Suppressor macrophage treated with lipopolysaccharide for 1 hour (primary cell): Measurements from ENCODE around the gene OOSP1.
A peak's percentile ranks its signal among the peaks of the same experiment; 100 is the strongest.
"Not testable (repeated sequence)": the region's sequence is repeated elsewhere in the genome, so short reads cannot be mapped to it uniquely, and the experiment has no call there.

Experiments
- DNase-seq, 3 donors: peaks; one replicate each; pipeline ENCODE4 v3.0.0-alpha.2; 2020 to 2022

OOSP1 gene, protein sequence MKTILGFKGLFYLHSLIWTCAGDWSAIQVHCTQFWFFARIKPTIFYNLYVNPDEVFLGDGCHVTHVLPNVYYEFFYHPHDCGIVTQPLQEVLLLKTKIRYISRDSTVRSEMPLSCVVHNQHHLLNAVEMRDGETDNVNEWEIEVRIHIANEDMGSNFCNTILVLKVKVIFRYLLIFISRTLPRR

DNA sequence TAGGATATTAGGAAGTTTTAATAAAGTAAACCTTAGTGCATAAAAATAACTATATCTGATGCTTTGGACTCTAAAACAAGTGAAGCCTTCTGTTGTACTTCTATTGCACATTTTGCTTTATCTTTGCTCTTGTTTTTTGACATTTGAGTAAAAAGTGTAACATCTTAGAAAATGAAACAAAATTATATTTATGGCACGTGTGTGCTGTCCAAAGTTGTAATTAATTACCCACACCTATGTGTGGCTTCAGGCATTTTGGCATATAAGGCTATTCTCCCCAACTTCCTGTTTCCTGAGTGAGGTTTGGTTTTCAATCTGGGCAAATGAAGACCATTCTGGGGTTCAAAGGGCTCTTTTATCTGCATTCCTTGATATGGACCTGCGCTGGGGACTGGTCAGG lies at the start of gene OOSP1:
OOSP1 (plus strand) TSS at position 301 of the 400 bp plus-strand sequence; CDS start at position 324, 23 bp downstream.
- DNase-seq = no peak

DNA sequence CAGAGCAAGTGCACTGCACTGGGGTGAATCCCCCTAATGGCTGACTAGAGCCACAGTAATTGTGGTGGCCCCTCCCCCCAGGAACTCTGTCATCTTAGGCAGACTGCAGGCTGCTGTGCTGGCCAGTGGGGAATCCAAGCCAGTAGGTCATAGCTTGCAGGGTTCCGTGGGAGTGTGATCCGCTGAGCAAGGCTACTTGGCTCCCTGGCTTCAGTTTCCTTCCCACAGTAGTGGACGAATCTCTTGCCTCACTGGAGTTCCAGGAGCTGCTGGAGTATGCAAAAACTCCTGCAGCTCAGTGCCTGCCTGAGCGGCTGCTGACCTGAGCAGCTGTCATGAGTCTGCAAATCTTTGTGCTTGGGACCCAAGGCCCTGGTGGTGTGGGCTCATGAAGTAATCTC lies 46.5 kb upstream of the OOSP1 start:
- peak; percentile 81 to 94 (median 90) for DNase-seq

DNA sequence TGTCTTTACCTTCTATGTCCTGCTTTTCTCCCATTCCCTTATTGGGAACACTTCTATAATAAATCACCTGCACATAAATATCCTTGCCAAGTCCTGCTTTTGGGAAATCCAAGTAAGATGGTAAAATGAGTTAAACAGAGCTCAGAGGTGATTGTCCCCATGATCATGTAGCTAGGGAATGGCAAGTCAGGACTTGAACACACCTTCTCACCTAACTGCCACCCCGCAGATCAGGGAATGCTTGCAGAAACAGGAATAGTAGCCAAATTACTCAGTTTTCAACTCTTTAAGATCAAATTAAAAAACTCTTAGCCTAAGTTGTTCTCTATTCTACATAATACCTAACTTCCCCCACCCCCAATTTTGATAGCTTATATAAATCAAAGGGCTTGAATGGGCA lies 43.6 kb upstream of the OOSP1 start:
- no peak for DNase-seq

DNA sequence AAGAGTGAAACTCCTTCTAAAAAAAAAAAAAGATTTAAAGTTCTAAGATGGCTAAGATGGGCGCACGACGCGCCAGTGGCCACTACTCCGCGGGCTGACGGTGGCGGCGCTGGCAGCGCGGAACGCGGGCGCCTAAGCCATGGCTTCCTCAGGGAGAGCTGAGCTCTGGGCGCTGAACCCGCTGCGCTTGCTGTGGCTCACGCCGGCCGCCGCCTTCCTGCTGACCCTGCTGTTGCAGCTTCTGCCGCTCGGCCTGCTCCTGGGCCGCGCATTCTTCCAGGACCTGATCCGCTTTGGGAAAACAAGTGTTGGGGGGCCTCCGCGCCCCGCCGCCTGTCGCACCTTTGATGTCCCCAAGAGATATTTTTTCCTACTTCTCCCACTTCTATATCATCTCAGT lies 40.2 kb upstream of the OOSP1 start:
- DNase-seq = no peak

DNA sequence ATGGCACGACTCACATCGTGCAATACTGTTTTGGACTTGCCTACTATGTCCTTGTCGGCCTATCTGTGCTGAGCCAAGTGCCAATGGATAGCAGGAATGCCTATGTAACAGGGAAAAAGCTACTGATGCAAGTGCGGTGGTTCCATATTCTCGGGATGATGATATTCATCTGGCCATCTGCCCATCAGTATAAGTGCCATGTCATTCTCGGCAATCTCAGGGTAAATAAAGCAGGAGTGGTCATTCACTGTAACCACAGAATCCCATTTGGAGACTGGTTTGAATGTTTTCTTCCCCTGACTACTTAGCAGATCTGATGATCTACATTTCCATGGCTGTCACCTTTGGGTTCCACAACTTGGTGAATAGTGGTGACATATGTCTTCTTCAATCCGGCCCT lies 39.6 kb upstream of the OOSP1 start:
- no peak for DNase-seq

DNA sequence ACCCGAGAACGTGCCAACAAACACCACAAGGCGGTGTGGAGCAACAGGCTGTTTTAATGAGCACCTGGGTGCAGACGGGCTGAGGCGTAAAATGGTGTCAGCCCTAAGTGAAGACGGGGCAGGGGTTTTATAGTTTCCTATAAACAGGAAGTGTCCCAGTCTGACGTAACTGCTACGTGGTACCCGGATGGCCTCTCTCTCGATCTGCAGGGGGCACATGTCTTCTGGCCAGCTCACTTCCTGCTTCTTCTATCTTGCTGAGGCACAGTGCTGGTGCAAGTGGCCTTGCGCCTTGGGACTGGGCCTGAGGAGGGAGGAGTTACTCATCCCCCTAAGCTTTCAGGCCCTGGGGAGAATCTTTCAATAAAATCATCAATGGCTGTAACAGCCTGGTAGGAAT lies 38.7 kb upstream of the OOSP1 start:
- peak; percentile 28 to 48 (median 33) for DNase-seq

DNA sequence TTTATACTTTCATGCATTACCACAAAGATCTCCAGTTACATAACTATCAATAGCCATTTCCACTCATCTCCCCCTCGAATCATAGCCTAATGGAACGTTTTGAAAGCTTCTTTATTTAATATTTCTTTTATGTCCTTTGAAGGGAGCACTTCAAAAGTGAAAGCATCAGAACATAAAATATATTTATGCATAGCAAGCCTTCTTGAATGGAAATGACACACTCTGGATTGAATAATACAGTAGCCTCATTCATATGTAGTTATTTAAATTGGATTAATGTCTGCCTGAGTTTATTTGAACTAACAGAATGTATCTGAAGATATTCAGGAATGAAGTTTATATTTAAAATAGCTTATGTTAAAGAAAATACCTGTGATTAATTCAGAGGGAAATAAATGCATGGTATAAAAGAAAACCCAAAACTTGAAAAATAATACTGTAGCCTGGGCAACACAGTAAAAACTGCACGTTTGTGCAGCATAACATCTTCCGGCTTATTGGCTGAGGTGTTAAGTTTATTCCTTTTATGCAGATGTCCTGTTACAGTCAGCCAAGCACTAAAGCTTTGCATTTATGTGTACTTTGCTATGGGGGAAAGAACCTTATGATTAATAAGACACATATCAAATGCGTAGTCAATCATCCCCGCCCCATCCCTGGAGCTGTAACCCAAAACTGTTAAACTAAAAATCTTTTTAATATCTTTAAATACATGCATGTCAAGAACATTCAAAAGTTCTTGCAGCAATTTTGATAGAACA lies 37.7 kb upstream of the OOSP1 start:
- DNase-seq = no peak

DNA sequence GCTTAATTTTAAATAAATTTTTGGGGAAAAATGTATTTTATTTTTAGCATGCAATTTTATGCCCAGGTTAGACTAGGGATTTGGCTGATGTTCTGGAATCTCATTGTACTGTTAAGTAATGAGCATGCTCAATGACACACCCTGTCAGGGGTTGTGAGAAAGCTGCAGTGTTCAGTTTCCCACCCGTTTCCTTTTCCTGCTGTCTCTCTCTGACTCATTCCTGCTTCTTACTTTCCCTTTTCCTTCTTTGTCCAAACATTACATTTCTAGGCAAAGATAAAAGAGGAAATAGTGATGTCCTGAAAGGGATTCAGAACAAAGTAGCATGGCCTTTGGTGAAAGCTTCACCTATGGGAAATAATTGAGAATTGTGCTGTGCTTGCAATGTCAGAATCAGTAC lies 36.9 kb upstream of the OOSP1 start:
- DNase-seq = peak; percentile 83 to 92 (median 89)

DNA sequence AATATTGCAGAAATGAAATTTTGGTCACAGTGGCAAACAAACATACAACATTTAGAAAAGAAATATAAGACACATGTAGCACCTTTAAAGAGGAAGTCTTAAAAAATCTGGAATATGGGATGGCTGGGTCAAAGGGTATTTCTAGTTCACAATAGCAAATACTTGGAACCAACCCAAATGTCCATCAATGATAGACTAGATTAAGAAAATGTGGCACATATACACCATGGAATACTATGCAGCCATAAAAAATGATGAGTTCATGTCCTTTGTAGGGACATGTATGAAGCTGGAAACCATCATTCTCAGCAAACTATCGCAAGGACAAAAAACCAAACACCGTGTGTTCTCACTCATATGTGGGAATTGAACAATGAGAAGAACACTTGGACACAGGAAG lies 34.7 kb upstream of the OOSP1 start:
- DNase-seq = not testable (repeated sequence)

DNA sequence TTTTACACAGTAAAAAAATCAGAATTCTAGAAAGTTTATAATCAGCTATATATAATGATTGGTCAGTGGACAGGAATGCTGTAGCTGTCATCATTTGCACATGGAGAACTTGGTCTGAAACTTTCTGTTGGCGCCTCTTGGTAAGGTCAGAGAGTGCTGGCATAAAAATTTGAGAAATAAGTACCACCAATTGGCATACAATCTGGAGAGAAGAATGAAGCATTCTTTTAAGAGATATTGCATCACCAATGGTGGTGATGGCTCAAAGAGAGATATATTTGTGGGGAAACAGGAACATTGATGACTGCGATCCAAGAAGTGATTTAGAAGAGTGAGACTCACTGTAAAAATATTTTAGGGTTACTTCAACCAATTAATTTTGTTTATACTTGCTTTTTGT lies 19.8 kb upstream of the OOSP1 start:
- peak in 1 of 3 donors; percentile 7 for DNase-seq

DNA sequence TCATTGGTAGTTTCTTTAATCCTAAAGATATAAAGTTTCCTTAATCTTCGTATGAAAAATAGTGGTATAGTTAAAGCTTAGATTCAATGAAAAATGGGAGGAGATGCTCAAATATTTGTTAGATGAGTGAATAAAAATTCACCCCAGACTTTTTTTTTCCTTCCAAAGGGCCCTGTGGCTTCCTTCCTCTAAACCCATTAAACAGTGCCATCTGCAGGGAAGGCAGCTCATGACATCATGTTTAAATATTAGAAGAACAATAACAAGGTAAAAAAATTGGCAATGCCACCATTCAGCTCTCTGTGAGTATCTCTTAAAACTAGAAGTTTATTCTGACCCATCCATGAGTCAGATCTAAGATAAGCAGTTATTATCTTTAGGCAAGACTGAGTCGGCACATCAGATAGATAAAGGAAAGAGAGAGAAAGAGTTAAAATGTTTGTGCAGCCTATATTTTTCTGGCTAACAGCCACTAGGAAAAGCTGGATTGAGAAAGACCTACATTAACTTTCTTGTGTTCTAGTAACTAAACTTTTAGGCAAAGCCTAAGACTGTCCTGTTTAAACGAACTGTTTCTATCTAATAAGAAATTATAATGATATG lies 19.1 kb upstream of the OOSP1 start:
- peak; percentile 67 to 79 (median 70) for DNase-seq

DNA sequence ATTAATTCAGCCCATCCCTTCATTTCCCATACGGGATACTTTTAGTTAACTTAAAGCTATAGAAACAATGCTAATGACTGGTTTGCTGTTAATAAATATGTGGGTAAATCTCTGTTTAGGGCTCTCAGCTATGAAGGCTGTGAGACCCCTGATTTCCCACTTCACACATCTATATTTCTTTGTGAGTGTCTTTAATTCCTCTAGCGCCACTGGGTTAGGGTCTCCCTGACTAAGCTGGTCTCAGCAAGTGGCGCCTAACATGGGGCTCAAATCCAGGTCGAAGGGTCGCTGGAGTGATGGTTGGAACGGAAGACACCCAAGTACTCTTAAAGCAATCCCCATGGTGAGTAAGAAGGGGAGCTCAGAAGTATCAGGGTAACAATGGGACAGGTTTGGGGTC lies 14.4 kb upstream of the OOSP1 start:
- DNase-seq = peak in 1 of 3 donors; percentile 11

DNA sequence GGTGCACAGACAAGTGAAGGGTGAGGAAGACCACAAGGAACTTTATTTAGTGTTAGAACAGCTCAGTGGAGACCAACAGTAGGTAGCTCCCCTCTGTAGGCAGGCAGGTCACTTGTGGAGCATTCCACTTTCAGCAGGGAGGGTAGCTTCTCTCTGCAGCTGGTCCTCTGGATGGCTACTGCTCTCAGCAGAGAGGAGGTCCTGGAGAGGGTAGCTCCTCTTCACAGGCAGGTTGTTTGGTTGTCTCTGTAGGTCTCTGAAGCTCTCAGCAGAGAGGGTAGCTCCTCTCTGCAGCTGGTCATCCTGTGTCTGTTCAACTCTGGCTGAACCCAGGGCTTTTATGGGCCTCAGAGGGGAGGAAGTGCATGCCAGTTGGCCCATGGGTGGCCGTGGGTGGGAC lies 6.5 kb upstream of the OOSP1 start:
- no peak for DNase-seq

DNA sequence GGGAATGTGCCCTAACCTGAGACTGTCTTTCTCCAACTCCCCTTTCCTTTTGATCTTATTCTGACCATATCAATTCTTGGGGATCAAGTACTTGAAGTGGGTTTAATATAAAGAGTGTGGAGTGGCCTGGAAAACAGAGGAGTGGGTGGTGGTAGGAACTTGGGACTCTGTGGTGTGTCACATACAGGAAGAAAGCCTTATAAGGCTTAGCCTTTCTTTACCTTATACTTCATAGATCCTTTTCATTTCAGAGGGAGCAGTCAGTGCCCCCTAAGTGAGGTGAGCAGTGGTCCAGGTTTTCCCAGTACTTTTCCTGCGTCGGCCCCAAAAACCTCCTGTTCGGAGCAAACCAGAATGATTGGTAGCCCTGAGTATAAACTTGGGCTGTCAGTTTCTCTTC lies 486 bp downstream of the OOSP1 start:
- DNase-seq = no peak

DNA sequence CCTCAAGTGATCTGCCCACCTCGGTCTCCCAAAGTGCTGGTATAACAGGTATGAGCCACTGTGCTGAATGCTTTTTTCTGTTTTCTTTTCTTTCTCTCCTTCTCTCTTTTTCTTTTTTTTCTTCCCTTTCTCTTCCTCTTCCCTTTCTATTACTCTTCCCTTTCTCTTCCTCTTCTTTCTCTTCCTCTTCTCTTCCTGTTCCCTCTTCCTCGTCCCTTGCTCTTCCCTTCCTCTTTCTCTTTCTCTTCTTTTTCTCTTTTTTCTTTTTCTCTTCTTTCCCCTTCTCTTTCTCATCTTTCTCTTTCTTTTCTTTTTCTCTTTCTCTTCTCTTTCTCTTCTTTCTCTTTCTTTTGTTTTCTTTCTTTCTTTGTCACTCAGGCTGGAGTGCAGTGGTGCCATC lies 1.2 kb downstream of the OOSP1 start:
- DNase-seq = no peak

DNA sequence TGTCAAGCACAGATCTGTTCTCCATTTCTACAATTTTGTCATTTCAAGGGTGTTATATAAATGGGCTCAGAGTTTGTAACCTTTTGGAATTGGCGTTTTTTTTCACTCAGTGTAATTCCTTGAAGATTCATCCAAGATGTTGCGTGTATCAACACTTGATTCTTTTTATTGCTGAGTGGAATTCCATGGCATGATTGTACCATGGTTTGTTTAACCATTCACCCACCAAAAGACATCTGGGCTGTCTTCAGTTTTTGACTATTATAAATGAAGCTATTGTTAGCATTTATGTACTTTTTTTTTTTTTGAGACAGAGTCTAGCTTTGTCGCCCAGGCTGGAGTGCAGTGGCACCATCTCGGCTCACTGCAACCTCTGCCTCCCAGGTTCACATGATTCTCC lies 2.9 kb downstream of the OOSP1 start:
- no peak for DNase-seq

DNA sequence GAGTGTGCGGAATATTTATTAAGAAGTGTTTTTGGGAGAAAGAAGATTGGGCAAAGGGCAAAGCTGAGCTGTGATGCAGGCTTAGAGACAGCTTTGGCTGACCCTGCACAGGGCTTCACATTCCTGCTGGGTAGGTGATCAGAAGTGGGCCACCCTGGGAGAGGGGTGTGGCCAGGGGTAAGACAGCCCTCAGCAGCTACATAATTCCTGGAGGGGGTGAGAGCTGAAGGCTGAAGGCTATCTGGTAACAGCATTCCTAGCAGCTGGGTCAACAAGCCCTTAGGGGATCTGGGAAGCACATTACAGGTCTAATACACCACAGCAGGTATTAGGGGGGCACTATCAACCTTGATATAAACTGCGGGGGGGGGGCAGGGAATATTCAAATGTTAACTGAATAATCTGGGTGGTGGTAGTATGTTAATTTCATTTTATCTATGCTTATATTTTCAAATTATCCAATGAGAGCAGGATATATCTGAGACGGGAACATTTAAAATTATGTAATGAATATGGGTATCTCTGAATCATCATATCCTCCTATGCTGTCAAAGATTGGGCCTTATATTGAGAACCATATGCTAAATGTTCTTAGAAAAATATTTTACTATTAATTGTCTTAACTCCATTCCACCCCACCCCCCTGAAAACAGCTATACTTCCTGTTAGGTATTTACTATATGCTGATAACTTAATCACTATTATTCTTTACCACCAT lies 5.9 kb downstream of the OOSP1 start:
- DNase-seq = no peak

DNA sequence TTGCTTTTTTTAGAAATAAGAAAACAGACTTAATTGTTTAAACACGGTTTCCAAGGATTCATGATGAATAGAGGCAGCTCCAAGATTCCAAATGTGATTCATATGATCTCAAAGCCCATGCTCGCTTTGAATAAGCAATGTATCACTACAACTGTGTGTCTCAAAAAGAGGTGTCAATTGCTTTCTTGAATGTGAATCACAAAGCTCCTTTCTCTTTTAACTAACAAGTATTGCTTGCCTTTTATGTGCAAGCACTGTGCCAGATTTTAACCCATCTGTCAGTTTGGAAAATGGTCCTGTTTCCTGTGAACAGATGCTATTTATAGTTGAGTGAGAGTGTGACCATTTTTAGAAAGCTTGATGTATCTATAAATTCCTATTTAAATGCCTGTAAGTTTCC lies 6.5 kb downstream of the OOSP1 start:
- no peak for DNase-seq

DNA sequence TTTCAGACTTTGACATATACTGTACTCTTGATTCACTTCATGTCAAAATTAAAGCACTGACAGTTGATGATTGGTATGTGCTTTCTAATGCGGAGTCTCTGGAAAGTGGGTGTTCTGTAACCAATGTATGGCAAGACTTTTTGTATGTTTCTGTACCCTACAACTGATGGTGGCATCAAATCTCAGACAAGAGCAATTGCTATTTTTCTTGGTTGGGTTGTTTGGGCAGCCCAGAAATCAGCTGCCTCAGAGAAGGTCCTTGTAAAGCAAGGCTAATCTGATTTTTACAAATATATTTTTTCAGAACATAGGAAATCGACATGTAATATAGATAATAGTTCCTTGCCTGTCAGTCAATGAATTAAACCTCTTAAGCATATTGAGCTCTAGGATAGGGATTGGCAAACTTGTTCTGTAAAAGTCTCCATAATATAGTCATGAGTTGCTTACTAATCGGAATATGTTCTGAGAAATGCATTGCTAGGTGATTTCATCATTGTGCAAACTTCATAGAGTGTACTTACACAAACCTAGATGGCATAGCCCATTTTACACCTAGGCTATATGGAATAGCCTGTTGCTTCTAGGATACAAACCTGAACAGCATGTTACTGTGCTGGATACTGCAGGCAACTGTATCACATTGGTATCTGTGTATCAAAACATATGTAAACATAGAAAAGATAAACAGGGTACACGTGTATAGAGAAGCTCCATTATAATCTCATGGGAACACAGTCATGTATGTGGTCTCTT lies 15.4 kb downstream of the OOSP1 start:
- no peak for DNase-seq

DNA sequence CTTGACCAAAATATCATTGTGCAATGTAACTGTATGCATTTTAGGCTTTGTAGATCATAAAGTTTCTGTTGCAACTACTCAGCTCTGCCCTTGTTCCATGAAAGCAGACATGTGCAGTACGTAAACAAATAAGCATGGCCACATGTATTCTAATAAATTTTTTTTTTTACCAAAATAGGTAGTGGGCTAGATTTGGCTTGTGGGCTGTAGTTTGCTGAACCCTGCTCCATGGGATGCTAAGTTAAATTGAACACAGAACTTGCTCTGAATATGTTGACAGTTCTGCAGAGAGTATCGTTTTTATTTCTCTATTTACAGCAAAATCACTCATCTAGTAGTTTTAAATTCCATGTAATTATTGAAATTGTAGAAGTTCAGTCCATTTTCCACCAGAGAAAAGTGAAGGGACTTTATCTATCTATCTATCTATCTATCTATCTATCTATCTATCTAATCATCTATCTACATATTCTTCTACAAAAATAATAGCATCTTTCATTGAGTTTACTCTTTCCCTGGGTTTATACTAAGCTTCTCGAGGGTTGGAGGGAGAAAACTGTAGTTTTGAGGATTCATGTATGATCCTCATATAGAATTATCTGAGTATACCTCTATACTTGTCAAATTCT lies 16.1 kb downstream of the OOSP1 start:
- no peak for DNase-seq

DNA sequence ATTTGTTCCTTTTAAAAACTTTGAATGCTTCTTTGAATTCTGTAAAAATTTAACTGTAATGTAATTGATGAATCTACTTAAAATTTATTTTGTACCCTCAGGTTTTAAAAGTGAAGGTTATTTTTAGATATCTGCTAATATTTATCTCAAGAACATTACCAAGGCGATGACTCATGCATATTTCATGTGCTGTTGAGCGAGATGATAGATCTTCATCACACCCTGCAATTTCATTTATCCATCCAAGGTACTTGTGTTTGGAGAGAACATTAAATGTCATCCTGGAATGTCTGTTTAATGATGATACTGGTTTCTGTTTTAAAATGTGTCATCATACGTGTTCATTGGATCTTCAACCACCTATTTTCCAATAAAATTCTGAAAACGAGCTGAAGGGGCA lies 18.9 kb downstream of the OOSP1 start:
- DNase-seq = no peak
